GM23338 (cell line): Measurements from ENCODE around the gene PGBD5. TPM values are rescaled to one million over a fixed set of nuclear protein-coding genes. Genes with fewer than 3 reads are reported as not detected.

Experiments
- CREB1 ChIP-seq: fragments of 250-450 bp; sonication (Bioruptor Pico); IDR thresholded peaks from 2 replicates; pipeline ENCODE4 v1.5.0; 2020; ENCODE audit warnings: low read depth, mild to moderate bottlenecking, moderate library complexity
- ETS1 ChIP-seq: IDR thresholded peaks from 2 replicates; pipeline ENCODE4 v1.6.1; 2016; ENCODE audit warnings: antibody characterized with exemption
- EZH2 ChIP-seq: fragments of 200-600 bp; sonication (generic); IDR thresholded peaks from one replicate; pipeline ENCODE4 v1.8.0; 2017; ENCODE audit warnings: antibody characterized with exemption, mild to moderate bottlenecking, low read depth; ENCODE audit not compliant: unreplicated experiment
- EZH2phosphoT487 ChIP-seq: fragments of 200-600 bp; sonication (generic); IDR thresholded peaks from one replicate; pipeline ENCODE4 v1.8.1; 2018; ENCODE audit warnings: antibody characterized with exemption; ENCODE audit not compliant: unreplicated experiment
- NANOG ChIP-seq: IDR thresholded peaks from 2 replicates; pipeline ENCODE4 v1.6.1; 2016; ENCODE audit warnings: antibody characterized with exemption, borderline replicate concordance
- STAT1 ChIP-seq: IDR thresholded peaks from one replicate; pipeline ENCODE4 v1.6.1; 2016; ENCODE audit warnings: antibody characterized with exemption; ENCODE audit not compliant: unreplicated experiment
- ZNF114 ChIP-seq: fragments of 250-450 bp; sonication (Bioruptor Pico); IDR thresholded peaks from 2 replicates; pipeline ENCODE4 v1.5.0; 2020; ENCODE audit warnings: mild to moderate bottlenecking, moderate library complexity
- ZNF331 ChIP-seq: fragments of 250-450 bp; sonication (Bioruptor Pico); IDR thresholded peaks from 2 replicates; pipeline ENCODE4 v1.5.0; 2020; ENCODE audit warnings: low read depth, mild to moderate bottlenecking, moderate library complexity
- ZNF462 ChIP-seq: fragments of 250-450 bp; sonication (Bioruptor Pico); IDR thresholded peaks from 2 replicates; pipeline ENCODE4 v1.5.0; 2020; ENCODE audit warnings: mild to moderate bottlenecking, moderate library complexity
- polyA plus RNA-seq: library from polyadenylated mRNA; unstranded; fragments of >200 nt; fragmentation: Nextera tagmentation; extraction: Ambion mirVana; gene quantifications from 2 replicates; pipeline ENCODE4 v1.2.1, GENCODE V29; 2016
- total RNA-seq: library from RNA; depleted of rRNA; stranded (reverse); fragments of >200 nt; shearing (Covaris generic); gene quantifications from 2 replicates; pipeline ENCODE4 v1.2.3, GENCODE V29; 2014; rRNA removed

PGBD5 gene
- total and polyA plus RNA-seq, 2 experiments from 2014 or later, result 3.4 to 16.6 TPM

- no peak for TF ChIP-seq ZNF462
- TF ChIP-seq NANOG, result no peak
- TF ChIP-seq ZNF331 (CRISPR knock-in tag), result no peak
- TF ChIP-seq ETS1, result no peak
- no peak for TF ChIP-seq ZNF114
- no peak for TF ChIP-seq CREB1 (CRISPR knock-in tag)
- no peak for TF ChIP-seq EZH2
- no peak for TF ChIP-seq EZH2phosphoT487
- TF ChIP-seq STAT1, result no peak
Measured at GRCh38 chr1:230265200-230266115, 160.7 kb downstream of the PGBD5 start (continued).

Other genes with a start within 250 kb of the PGBD5 start
- gene COG2, start 216.1 kb upstream of the PGBD5 start, total RNA-seq, result 38.5 and 53.9 TPM in 2 replicates
- gene COG2, start 216.1 kb upstream of the PGBD5 start, polyA plus RNA-seq, result 29.2 and 35.8 TPM in 2 replicates